Measurements from ENCODE around the gene PROS1. TPM values are rescaled to one million over a fixed set of nuclear protein-coding genes. Genes with fewer than 3 reads are reported as not detected.

PROS1 gene
- total RNA-seq, 1 experiment from 2014 or later = 1.3 TPM

GRCh38 chr3:93961489-93961888 is 12.2 kb downstream of the PROS1 start:
- no peaks in the 10 kb centered on the region for H3K23me2 ChIP-seq (ENCODE audit: insufficient read length, low read depth, low read length, poor library complexity, severe bottlenecking)
- no peaks in the 10 kb centered on the region for H3K79me1 ChIP-seq (ENCODE audit: insufficient read depth, low read depth, low read length, poor library complexity, severe bottlenecking)
- H3K9me3 ChIP-seq (ENCODE audit: control insufficient read depth, low read depth, low read length) = peaks cover 9% of the 10 kb centered on the region
- H4K5ac ChIP-seq (ENCODE audit: insufficient read length, low read depth, low read length) = no peak overlapping the region
- Mint-ChIP-seq H3K4me3 (no peak overlapping the region), H3K27ac (no peak overlapping the region), H3K36me3 (ENCODE audit: insufficient read depth in 1 of 3, low read depth in 3 of 3) (peaks cover 0 to 19% (median 13%) of the 10 kb centered on the region in 3 experiments; a peak in 4 of 7 replicates), H3K9me3 (peaks cover 70 to 92% of the 10 kb centered on the region in 2 experiments), H3K27me3 (ENCODE audit: low read depth) (peaks cover 2% of the 10 kb centered on the region), H3K4me1 (no peaks in the 10 kb centered on the region)
- no peaks in the 10 kb centered on the region for H4K20me1 ChIP-seq (ENCODE audit: control insufficient read depth, insufficient read depth, insufficient read length)
- no peak overlapping the region for H2BK12ac ChIP-seq (ENCODE audit: insufficient read length, low read depth, low read length)
- no peak overlapping the region for H3K4me2 ChIP-seq (ENCODE audit: insufficient read depth, insufficient read length, low read length)
- H2BK120ac ChIP-seq (ENCODE audit: low read depth, low read length, poor library complexity, severe bottlenecking) = no peak overlapping the region
- no peak overlapping the region for H2AK5ac ChIP-seq (ENCODE audit: insufficient read length, low read length)
- no peak for DNase-seq
- H2BK5ac ChIP-seq (ENCODE audit: insufficient read length, low read length) = no peak overlapping the region
- no peak overlapping the region for H2BK20ac ChIP-seq (ENCODE audit: low read depth, low read length, poor library complexity, severe bottlenecking)
- no peaks in the 10 kb centered on the region for H3K4me1 ChIP-seq (ENCODE audit: insufficient read depth, low read length)
- H4K91ac ChIP-seq (ENCODE audit: insufficient read length, low read depth, low read length) = no peak overlapping the region
- H3K18ac ChIP-seq (ENCODE audit: insufficient read length, low read depth, low read length) = no peak overlapping the region
- no CpG with 5 or more reads among the region's 1 CpG for whole genome bisulfite sequencing (ENCODE audit: extremely low coverage, insufficient read length, low lambda C conversion rate)
- no peak overlapping the region for H3K9ac ChIP-seq (ENCODE audit: extremely low read depth, insufficient read length, low read length)
- H3T11ph ChIP-seq (ENCODE audit: low read length) = no peak overlapping the region
- H3K4ac ChIP-seq (ENCODE audit: low read depth, low read length) = no peak overlapping the region
- no peak overlapping the region for H3K14ac ChIP-seq (ENCODE audit: insufficient read depth, low read length)
- H3K27ac ChIP-seq (ENCODE audit: insufficient read length, low read depth, low read length) = no peak overlapping the region
- no peak overlapping the region for H2AFZ ChIP-seq (ENCODE audit: low read length)
- H3K23ac ChIP-seq (ENCODE audit: insufficient read length, low read depth, low read length) = no peak overlapping the region
- TF ChIP-seq, protein P1, sequence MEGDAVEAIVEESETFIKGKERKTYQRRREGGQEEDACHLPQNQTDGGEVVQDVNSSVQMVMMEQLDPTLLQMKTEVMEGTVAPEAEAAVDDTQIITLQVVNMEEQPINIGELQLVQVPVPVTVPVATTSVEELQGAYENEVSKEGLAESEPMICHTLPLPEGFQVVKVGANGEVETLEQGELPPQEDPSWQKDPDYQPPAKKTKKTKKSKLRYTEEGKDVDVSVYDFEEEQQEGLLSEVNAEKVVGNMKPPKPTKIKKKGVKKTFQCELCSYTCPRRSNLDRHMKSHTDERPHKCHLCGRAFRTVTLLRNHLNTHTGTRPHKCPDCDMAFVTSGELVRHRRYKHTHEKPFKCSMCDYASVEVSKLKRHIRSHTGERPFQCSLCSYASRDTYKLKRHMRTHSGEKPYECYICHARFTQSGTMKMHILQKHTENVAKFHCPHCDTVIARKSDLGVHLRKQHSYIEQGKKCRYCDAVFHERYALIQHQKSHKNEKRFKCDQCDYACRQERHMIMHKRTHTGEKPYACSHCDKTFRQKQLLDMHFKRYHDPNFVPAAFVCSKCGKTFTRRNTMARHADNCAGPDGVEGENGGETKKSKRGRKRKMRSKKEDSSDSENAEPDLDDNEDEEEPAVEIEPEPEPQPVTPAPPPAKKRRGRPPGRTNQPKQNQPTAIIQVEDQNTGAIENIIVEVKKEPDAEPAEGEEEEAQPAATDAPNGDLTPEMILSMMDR (conservative IDR thresholded peaks at IDR 0.05) = no peak
- H4K8ac ChIP-seq (replicated peaks; ENCODE audit: insufficient read length, low read depth, low read length) = no peak overlapping the region
- H2BK15ac ChIP-seq (ENCODE audit: low read depth, low read length) = no peak overlapping the region
- no peak overlapping the region for H3K56ac ChIP-seq (ENCODE audit: insufficient read length, low read depth, low read length)
- no peaks in the 10 kb centered on the region for H3K79me2 ChIP-seq (ENCODE audit: insufficient read depth, low read length)
- H3K27me3 ChIP-seq (ENCODE audit: insufficient read depth, low read length) = no peaks in the 10 kb centered on the region

Data from H9 (cell line).